ENCODE measurements around the gene AP2M1. TPM values are rescaled to one million over a fixed set of nuclear protein-coding genes. Genes with fewer than 3 reads are reported as not detected.

The AP2M1 gene
- total RNA-seq, result 773 and 801 TPM in 2 replicates

DNA sequence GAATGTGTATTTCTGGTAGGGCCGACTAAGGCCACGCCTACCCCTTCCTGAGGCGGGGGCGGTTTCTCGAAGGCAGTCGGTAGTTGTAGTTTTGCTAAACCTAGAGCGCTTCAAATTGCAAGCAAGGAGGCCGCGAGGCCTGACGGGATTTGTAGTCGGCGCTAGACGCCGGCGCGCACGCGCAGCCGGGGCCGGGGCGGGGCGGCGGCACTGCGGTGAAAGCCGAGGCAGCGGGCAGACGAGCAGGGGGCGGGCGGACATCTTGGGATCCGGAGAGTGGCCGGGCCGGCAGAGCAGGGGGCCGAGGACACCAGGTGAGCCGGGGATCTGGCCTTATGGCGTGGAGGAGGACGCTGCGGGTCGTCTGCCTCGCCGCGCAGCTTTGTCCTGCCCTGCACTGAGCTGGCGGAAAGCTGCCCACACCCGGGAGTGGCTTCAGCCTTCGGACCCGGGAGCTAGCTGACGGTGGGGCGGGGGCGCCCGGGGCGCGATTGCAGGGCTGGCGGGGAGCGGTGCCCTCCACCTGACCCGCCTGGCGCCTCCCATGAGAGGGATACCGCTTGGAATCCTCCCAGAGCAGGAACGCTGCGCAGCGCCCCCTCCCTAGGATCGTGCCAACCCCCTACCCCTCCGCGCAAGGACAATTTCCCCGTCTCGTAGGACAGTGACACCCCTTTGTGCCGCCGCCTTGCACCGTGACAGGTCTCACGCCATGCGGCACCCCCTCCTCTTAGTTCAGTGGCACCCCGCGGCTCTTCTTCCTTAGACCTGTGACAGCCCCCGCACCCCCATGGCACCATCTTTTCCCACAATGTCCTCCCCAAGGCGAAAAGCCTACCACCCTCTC is at the start of gene AP2M1:
Gene AP2M1, plus strand, starts transcription at position 210 of the 847 bp plus-strand sequence. CDS start 2,139 bp downstream, outside the sequence.

DNA sequence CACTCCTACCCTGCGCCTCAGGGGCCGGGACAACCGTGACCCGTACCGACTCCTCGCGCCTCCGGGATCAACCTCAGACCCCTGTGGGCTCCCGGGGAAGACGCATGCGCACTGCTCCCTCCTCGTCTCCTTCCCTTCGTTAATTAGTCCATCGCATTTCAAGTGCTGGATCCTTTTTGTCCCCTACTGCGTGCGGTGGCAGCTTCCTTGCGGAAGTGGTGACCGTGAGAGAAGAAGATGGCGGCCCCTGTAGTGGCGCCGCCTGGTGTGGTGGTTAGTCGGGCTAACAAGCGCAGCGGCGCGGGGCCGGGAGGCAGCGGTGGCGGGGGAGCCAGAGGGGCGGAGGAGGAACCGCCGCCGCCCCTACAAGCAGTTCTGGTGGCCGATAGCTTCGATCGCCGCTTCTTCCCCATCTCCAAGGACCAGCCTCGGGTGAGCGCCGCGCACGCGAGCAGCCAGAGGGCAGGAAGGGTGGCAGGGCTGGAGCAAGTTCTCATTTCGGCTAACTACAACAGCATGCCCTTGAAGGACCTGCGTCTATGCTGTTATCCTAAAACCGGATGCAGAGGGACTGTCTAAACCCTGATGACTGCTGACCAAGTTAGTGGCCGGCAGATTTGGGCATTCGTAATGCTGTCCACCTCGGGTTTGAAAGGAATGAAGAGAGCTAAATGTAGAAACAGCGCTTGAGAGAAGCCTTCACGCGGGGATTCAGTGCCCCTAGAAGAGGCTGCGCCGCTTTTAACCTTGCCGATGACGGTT is 39.3 kb upstream of the AP2M1 start, which contains the start of gene EIF2B5:
Gene EIF2B5, plus strand, starts transcription at position 210 of the 762 bp plus-strand sequence. Its CDS starts 28 bp downstream, at position 238.

DNA sequence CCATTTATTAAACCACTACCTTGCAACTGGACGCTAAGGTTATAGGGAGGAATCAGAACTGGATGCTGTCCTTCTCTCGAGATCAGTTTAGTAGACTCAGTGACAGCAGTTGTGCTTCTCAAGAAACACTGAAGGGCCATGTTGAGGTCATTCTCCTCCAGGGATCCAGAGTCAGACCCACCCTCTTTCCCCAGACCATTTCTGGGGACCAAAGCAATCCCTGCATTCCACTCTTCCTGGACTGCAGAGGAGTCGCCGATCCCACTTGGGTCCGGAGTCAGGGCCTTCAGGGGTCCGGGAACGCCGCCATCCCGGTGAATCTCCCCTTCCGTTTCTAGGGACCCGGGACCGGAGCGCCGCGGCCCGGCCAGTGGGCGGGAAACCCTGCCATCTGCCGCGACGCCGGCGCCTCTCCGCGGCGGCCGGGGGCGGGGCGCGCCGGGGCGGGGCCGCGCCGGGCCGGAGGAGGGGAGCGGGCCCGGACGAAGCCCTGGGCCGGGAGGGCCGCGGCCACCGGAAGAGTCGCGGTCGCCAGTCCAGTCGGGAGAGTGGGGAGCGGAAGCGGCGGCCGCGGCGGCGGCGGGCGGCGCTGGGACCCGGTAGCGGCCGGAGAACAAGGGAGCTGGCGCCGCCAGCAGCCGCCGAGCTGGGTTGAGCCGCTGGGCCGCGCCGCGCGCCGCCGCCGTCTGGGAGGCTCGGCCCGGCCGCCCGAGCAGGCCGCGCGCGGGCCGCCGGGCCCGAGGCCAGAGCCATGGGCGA is 19.6 kb upstream of the AP2M1 start, which contains the start of gene DVL3:
Gene DVL3, plus strand, starts transcription at position 493 of the 759 bp plus-strand sequence. Its CDS starts 259 bp downstream, at position 752.

DNA sequence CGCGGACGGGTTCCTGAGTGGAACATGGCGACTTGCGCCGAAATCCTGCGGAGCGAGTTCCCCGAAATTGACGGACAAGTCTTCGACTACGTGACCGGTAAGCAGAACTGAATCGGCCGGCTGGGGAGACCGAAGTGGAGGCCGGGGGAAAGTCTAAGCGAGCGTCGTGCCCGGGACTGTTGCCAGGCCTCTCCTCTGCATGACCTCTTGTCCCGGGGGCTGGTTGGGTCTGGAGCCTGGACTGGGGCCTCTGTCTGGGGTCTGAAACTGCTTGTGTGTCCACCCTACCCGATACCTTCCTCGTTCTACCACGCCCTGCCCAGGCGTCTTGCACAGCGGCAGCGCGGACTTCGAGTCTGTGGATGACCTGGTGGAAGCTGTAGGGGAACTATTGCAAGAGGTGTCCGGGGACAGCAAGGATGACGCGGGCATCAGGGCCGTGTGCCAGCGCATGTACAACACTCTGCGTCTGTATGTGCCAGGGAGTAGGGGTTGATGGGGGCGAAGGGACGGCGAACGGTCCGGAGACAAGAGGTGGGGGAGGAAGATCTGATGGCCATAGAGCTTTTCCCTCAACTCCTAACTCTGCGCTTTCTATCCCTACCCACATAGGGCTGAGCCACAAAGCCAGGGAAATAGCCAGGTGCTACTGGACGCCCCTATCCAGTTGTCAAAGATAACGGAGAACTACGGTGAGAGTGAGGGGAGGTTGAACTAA is 11.7 kb downstream of the AP2M1 start, which contains the start of gene ABCF3:
Gene ABCF3, plus strand, starts transcription at position 16 of the 718 bp plus-strand sequence. Its CDS starts 9 bp downstream, at position 25.

DNA sequence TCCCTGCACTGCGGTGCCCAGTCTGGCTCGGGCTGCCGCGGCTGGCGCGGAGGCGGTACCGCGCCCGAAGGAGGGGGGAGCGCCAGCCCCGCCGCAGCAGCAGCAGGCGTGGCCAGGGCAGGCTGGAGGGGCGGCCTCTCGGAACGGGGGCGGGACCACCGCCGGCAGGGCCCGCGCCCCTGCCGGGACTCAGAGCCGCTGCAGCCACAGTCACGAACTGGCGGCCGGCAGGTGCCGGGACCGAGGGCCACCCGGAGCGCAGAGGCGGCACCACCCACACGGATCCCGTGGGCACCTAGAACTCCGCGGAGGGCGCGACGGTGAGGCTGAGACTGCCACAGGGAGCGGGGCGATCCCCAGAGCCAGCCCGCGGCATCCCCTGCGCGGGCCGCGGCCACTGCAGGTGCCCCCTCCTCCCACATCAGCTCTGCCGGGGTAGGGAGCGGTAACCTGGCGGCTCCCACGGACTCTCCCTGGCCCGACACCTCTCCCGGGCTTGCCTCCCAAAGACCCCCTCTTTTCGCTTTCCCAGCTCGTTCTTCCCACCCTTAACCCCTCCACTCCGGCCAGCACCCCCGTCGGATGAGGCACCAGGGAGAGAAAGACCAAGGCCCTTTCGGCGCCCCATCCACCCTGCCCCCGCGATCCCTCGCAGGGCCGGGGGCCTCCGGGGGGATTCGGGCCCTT is 54.9 kb downstream of the AP2M1 start, which contains the start of gene VWA5B2:
Gene VWA5B2, plus strand, starts transcription at position 192 of the 687 bp plus-strand sequence. CDS start 944 bp downstream, outside the sequence.

Other genes with a start within 250 kb of the AP2M1 start
- 13.2 and 24.7 TPM in 2 replicates for gene ABCC5, start 157.0 kb upstream of the AP2M1 start, total RNA-seq
- not detected in 2 replicates for gene HTR3D, start 143.1 kb upstream of the AP2M1 start, total RNA-seq
- gene HTR3C, start 121.8 kb upstream of the AP2M1 start, total RNA-seq, result not detected in 2 replicates
- not detected in 2 replicates for gene HTR3E, start 77.8 kb upstream of the AP2M1 start, total RNA-seq
- 27.3 and 29.0 TPM in 2 replicates for gene EIF2B5, start 39.5 kb upstream of the AP2M1 start, total RNA-seq
- gene DVL3, start 19.5 kb upstream of the AP2M1 start, total RNA-seq, result 26.2 and 44.7 TPM in 2 replicates
- gene ABCF3, start 11.3 kb downstream of the AP2M1 start, total RNA-seq, result 44.7 and 64.9 TPM in 2 replicates
- gene VWA5B2, start 54.7 kb downstream of the AP2M1 start, total RNA-seq, result not detected in 2 replicates
- gene ALG3, start 74.1 kb downstream of the AP2M1 start, total RNA-seq, result 23.5 and 25.0 TPM in 2 replicates
- gene EEF1AKMT4, start 74.8 kb downstream of the AP2M1 start, total RNA-seq, result 3.4 and 4.8 TPM in 2 replicates
- 0.09 and 0.14 TPM in 2 replicates for gene CAMK2N2, start 86.7 kb downstream of the AP2M1 start, total RNA-seq
- not detected in 2 replicates for gene ECE2, start 101.2 kb downstream of the AP2M1 start, total RNA-seq
- gene PSMD2, start 124.4 kb downstream of the AP2M1 start, total RNA-seq, result 391 and 419 TPM in 2 replicates
- 198 and 261 TPM in 2 replicates for gene EIF4G1, start 139.8 kb downstream of the AP2M1 start, total RNA-seq
- gene FAM131A, start 162.7 kb downstream of the AP2M1 start, total RNA-seq, result 10.5 and 18.1 TPM in 2 replicates
- gene CLCN2, start 186.8 kb downstream of the AP2M1 start, total RNA-seq, result 3.0 and 3.3 TPM in 2 replicates
- gene POLR2H, start 186.9 kb downstream of the AP2M1 start, total RNA-seq, result 63.6 and 81.2 TPM in 2 replicates
- 0.14 and 0.18 TPM in 2 replicates for gene THPO, start 203.4 kb downstream of the AP2M1 start, total RNA-seq
- 1.4 and 1.9 TPM in 2 replicates for gene CHRD, start 205.2 kb downstream of the AP2M1 start, total RNA-seq